ENCODE measurements around the gene ANKMY1. TPM values are rescaled to one million over a fixed set of nuclear protein-coding genes. Genes with fewer than 3 reads are reported as not detected.

Gene ANKMY1
- total RNA-seq, 3 donors from 2014 or later (not counting 1 experiment from before 2014, with no cell fraction given), result 43.8 to 51.5 (median 46.6) TPM

DNA sequence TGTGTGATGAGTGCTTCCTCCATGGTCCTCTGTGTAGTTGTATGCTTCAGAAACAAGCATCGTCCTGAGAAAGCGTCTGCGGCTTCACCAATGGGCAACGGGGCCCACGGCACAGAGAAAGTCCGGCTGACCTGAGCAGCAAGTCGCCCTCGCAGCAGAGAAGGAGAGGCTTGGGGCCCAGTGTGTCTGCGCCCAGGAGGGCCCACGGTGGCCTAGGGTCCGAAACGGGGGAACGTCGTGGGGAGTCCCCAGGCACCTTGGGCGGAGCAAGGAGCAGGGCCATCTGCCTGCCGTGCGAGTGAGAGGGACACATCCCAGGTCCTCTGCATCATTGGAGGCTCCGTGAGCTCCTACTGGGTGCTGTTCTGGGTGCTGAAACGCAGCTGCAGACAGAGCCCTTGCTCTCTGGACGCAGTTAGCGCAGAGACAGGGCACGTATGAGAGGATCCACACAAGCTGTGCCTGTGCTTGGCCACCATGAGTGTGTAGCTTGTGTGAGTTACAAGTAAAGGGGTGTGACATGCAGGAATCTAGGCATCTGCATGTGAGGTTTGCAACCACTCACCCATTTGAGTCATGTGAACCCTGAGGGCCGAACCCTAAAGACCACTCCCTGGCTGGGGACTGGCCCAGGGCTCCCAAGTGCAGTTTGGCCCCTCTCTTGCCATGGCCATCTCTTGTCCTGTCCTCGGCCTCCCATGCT, 111.7 kb downstream of the ANKMY1 start:
- Mint-ChIP-seq H3K4me1 (no peaks in the 10 kb centered on the region), H3K27me3 (ENCODE audit: low read depth in 2 of 2) (peaks cover 13 to 15% of the 10 kb centered on the region in 2 donors), H3K9me3 (no peaks in the 10 kb centered on the region), H3K4me3 (no peak overlapping the region), H3K27ac (no peak overlapping the region), H3K36me3 (no peaks in the 10 kb centered on the region)
- Histone ChIP-seq H3K36me3 (ENCODE audit: control insufficient read depth, insufficient read depth, low read length) (no peaks in the 10 kb centered on the region), H3K4me1 (ENCODE audit: control insufficient read depth, insufficient read depth, low read length) (no peaks in the 10 kb centered on the region), H3K9me3 (ENCODE audit: control insufficient read depth, insufficient read depth, low read length) (no peaks in the 10 kb centered on the region), H3K4me3 (ENCODE audit: low read length) (no peak overlapping the region), H3K27me3 (ENCODE audit: control insufficient read depth, insufficient read depth, low read length) (peaks cover 4% of the 10 kb centered on the region), H3K27ac (ENCODE audit: low read length) (no peak overlapping the region)
- intact Hi-C loops (cut with micrococcal nuclease), result no loop called here
- WGBS (ENCODE audit: insufficient coverage), result 85% methylated on average over 24 of the region's 24 CpGs
- ATAC-seq (no peak), DNase-seq (no peak)
- TF ChIP-seq, protein P1, sequence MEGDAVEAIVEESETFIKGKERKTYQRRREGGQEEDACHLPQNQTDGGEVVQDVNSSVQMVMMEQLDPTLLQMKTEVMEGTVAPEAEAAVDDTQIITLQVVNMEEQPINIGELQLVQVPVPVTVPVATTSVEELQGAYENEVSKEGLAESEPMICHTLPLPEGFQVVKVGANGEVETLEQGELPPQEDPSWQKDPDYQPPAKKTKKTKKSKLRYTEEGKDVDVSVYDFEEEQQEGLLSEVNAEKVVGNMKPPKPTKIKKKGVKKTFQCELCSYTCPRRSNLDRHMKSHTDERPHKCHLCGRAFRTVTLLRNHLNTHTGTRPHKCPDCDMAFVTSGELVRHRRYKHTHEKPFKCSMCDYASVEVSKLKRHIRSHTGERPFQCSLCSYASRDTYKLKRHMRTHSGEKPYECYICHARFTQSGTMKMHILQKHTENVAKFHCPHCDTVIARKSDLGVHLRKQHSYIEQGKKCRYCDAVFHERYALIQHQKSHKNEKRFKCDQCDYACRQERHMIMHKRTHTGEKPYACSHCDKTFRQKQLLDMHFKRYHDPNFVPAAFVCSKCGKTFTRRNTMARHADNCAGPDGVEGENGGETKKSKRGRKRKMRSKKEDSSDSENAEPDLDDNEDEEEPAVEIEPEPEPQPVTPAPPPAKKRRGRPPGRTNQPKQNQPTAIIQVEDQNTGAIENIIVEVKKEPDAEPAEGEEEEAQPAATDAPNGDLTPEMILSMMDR (IDR thresholded peaks at IDR 0.05), result no peak

DNA sequence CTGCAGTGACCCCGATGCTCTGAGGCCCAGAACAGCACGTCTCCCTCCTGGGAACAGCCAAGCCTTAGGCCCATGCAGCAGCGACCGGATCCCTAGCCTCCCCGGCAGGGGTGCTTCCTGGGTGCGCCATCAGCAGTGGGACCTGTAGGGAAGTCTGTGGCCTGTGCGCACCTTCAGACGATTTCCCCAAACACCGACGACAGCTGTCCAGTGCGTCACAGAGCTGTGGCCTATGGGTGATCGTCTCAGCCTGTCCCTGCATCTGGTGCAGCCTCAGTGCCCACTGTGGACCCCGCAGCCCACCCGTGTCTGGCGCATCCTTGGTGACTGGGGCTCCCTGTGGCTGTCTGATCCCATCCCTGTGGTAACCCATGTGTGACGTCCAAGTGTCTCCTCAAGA, 113.3 kb downstream of the ANKMY1 start:
- no peak for DNase-seq
- no peaks in the 10 kb centered on the region for H3K4me1 ChIP-seq (ENCODE audit: control insufficient read depth, insufficient read depth, low read length)
- TF ChIP-seq, protein P1 (IDR thresholded peaks at IDR 0.05), result no peak
- Mint-ChIP-seq H3K36me3 (no peaks in the 10 kb centered on the region), H3K4me1 (no peaks in the 10 kb centered on the region), H3K27ac (no peak overlapping the region), H3K27me3 (ENCODE audit: low read depth in 2 of 2) (peaks cover under 1 to 2% of the 10 kb centered on the region in 2 donors), H3K4me3 (no peak overlapping the region), H3K9me3 (no peaks in the 10 kb centered on the region)
- no peaks in the 10 kb centered on the region for H3K9me3 ChIP-seq (ENCODE audit: control insufficient read depth, insufficient read depth, low read length)
- no peaks in the 10 kb centered on the region for H3K36me3 ChIP-seq (ENCODE audit: control insufficient read depth, insufficient read depth, low read length)
- no peak overlapping the region for H3K4me3 ChIP-seq (ENCODE audit: low read length)
- no peaks in the 10 kb centered on the region for H3K27me3 ChIP-seq (ENCODE audit: control insufficient read depth, insufficient read depth, low read length)
- no peak for ATAC-seq
- no peak overlapping the region for H3K27ac ChIP-seq (ENCODE audit: low read length)
- intact Hi-C loops (cut with micrococcal nuclease), result no loop called here
- 77% methylated on average over 16 of the region's 16 CpGs for WGBS (ENCODE audit: insufficient coverage)

DNA sequence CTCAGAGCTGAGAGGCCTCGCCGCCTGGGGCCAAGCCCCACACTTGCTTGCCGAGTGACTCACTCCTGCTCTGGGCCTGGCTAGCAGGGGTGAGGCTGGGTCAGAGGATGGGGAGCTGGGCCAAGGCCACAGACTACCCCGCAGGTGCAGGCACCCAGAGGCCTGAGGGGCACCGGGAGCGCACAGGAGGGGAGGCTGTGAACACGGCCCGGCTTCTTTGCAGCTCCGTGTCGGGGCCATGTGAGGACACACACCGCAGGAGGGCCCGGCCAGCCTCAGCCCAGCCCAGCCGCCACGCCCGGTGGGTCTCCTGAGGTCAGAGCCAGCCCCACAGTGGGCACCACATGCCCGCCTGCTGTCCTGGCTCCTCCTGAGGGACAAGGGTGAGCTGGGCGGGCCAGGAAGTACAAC, 113.9 kb downstream of the ANKMY1 start:
- Mint-ChIP-seq H3K27me3 (ENCODE audit: low read depth in 2 of 2) (no peaks in the 10 kb centered on the region), H3K4me1 (no peaks in the 10 kb centered on the region), H3K27ac (no peak overlapping the region), H3K4me3 (no peak overlapping the region), H3K9me3 (no peaks in the 10 kb centered on the region), H3K36me3 (no peaks in the 10 kb centered on the region)
- Histone ChIP-seq H3K4me1 (ENCODE audit: control insufficient read depth, insufficient read depth, low read length) (no peaks in the 10 kb centered on the region), H3K27ac (ENCODE audit: low read length) (no peak overlapping the region), H3K9me3 (ENCODE audit: control insufficient read depth, insufficient read depth, low read length) (no peaks in the 10 kb centered on the region), H3K36me3 (ENCODE audit: control insufficient read depth, insufficient read depth, low read length) (no peaks in the 10 kb centered on the region), H3K27me3 (ENCODE audit: control insufficient read depth, insufficient read depth, low read length) (no peaks in the 10 kb centered on the region), H3K4me3 (ENCODE audit: low read length) (no peak overlapping the region)
- 96% methylated on average over 17 of the region's 17 CpGs for WGBS (ENCODE audit: insufficient coverage)
- ATAC-seq (no peak), DNase-seq (no peak)
- TF ChIP-seq, protein P1 (IDR thresholded peaks at IDR 0.05), result no peak
- intact Hi-C loops (cut with micrococcal nuclease), result no loop called here

Measured in natural killer cell (primary cell).